ENCODE results near the gene SLC7A5.
"Not testable (repeated sequence)": the region's sequence is repeated elsewhere in the genome, so short reads cannot be mapped to it uniquely, and the experiment has no call there.

The SLC7A5 gene

GRCh38 chr16:87874639-87875427 is 5.5 kb upstream of the SLC7A5 start:
- no peak for TF ChIP-seq CTCF (IDR thresholded peaks at IDR 0.05; ENCODE audit: extremely low read depth, insufficient read depth, missing control alignments)
- DNase-seq (ENCODE audit: low spot score) = peak; percentile 53
- in situ Hi-C loops (cut with MboI; ENCODE audit: low pct_unique_long_range_greater_than_20kb, low sequenced_read_pairs, unreplicated experiment) = no loop called here

GRCh38 chr16:87870418-87871291 is 1.3 kb upstream of the SLC7A5 start:
- DNase-seq (ENCODE audit: low spot score); in situ Hi-C loops (cut with MboI; ENCODE audit: low pct_unique_long_range_greater_than_20kb, low sequenced_read_pairs, unreplicated experiment): not testable (repeated sequence)

- DNase-seq (ENCODE audit: low spot score); in situ Hi-C loops (cut with MboI; ENCODE audit: low pct_unique_long_range_greater_than_20kb, low sequenced_read_pairs, unreplicated experiment): not testable (repeated sequence)
Measured at GRCh38 chr16:87869879-87870417, 641 bp upstream of the SLC7A5 start.

- in situ Hi-C loops (cut with MboI; ENCODE audit: low pct_unique_long_range_greater_than_20kb, low sequenced_read_pairs, unreplicated experiment) = not testable (repeated sequence)
- peak; percentile 55 for DNase-seq (ENCODE audit: low spot score)
Measured at GRCh38 chr16:87868254-87869029, 865 bp downstream of the SLC7A5 start.

GRCh38 chr16:87865902-87866555 is 3.3 kb downstream of the SLC7A5 start:
- DNase-seq (ENCODE audit: low spot score); in situ Hi-C loops (cut with MboI; ENCODE audit: low pct_unique_long_range_greater_than_20kb, low sequenced_read_pairs, unreplicated experiment): not testable (repeated sequence)

GRCh38 chr16:87864331-87864989 is 4.8 kb downstream of the SLC7A5 start:
- DNase-seq (ENCODE audit: low spot score) = no peak
- in situ Hi-C loops (cut with MboI; ENCODE audit: low pct_unique_long_range_greater_than_20kb, low sequenced_read_pairs, unreplicated experiment) = no loop called here
- no peak for TF ChIP-seq CTCF (IDR thresholded peaks at IDR 0.05; ENCODE audit: extremely low read depth, insufficient read depth, missing control alignments)

GRCh38 chr16:87863327-87863635 is 6.0 kb downstream of the SLC7A5 start:
- in situ Hi-C loops (cut with MboI; ENCODE audit: low pct_unique_long_range_greater_than_20kb, low sequenced_read_pairs, unreplicated experiment); DNase-seq (ENCODE audit: low spot score): not testable (repeated sequence)

GRCh38 chr16:87862597-87863326 is 6.5 kb downstream of the SLC7A5 start:
- DNase-seq (ENCODE audit: low spot score); in situ Hi-C loops (cut with MboI; ENCODE audit: low pct_unique_long_range_greater_than_20kb, low sequenced_read_pairs, unreplicated experiment): not testable (repeated sequence)

GRCh38 chr16:87861300-87862099 is 7.8 kb downstream of the SLC7A5 start:
- DNase-seq (ENCODE audit: low spot score); in situ Hi-C loops (cut with MboI; ENCODE audit: low pct_unique_long_range_greater_than_20kb, low sequenced_read_pairs, unreplicated experiment): not testable (repeated sequence)
